CD4-positive, alpha-beta T cell (primary cell): ENCODE results near the gene DUSP21. TPM values are rescaled to one million over a fixed set of nuclear protein-coding genes. Genes with fewer than 3 reads are reported as not detected.
"Not testable (repeated sequence)": the region's sequence is repeated elsewhere in the genome, so short reads cannot be mapped to it uniquely, and the experiment has no call there.

Experiments
- ATAC-seq: fragments of 200-7000 bp; cut with Tn5 transposase; one replicate; pipeline ENCODE4 v1.10.0; 2022; ENCODE audit warnings: mild to moderate bottlenecking; ENCODE audit not compliant: poor library complexity
- CTCF ChIA-PET: fragments of 350-600 bp; sonication (Branson Sonifier 250); formaldehyde crosslinking; loops from one replicate; lab custom pipeline; 2021; ENCODE audit warnings: antibody characterized with exemption, inconsistent platforms; lab: Charles Lee
- POLR2A ChIA-PET: fragments of 350-600 bp; sonication (Branson Sonifier 250); formaldehyde crosslinking; loops from one replicate; lab custom pipeline; 2021; ENCODE audit warnings: antibody characterized with exemption, inconsistent platforms; lab: Charles Lee
- DNase-seq, 14 experiments: peaks; one replicate each; pipeline ENCODE4 v3.0.0-alpha.2; 2013 to 2020; ENCODE audit warnings: mixed read lengths in 2 of 14
- H3K27ac ChIP-seq, 2 donors: one replicate each; pipeline versions ENCODE4 v1.5.1 to v1.7.0; 2013; ENCODE audit warnings: low read length in 2 of 2, low read depth in 1 of 2, mild to moderate bottlenecking in 1 of 2
- H3K27me3 ChIP-seq, 2 experiments: 1 replicate in 1 of 2; 2 replicates in 1 of 2; pipeline versions ENCODE4 v1.6.1 to v1.7.0; 2013; ENCODE audit warnings: low read length in 2 of 2, control low read depth in 1 of 2, mild to moderate bottlenecking in 1 of 2, moderate library complexity in 1 of 2; ENCODE audit not compliant: insufficient read depth in 2 of 2, control insufficient read depth in 1 of 2
- H3K36me3 ChIP-seq: one replicate; pipeline ENCODE4 v1.6.1; 2013; ENCODE audit warnings: low read length, control low read depth; ENCODE audit not compliant: insufficient read depth
- H3K4me1 ChIP-seq: one replicate; pipeline ENCODE4 v1.6.1; 2013; ENCODE audit warnings: low read length, control low read depth; ENCODE audit not compliant: insufficient read depth
- H3K4me3 ChIP-seq: one replicate; pipeline ENCODE4 v1.5.1; 2013; ENCODE audit warnings: mild to moderate bottlenecking, low read length, moderate library complexity
- H3K9me3 ChIP-seq, 2 experiments: 1 replicate in 1 of 2; 2 replicates in 1 of 2; pipeline versions ENCODE4 v1.6.1 to v1.7.0; 2013; ENCODE audit warnings: low read length in 2 of 2, mild to moderate bottlenecking in 2 of 2, control low read depth in 1 of 2, moderate library complexity in 1 of 2; ENCODE audit not compliant: control insufficient read depth in 1 of 2, insufficient read depth in 1 of 2
- H3K27ac Mint-ChIP-seq: one replicate; pipeline ENCODE4 v1.8.0; 2020; ENCODE audit warnings: mixed read lengths
- H3K27me3 Mint-ChIP-seq: one replicate; pipeline ENCODE4 v1.8.0; 2021; ENCODE audit warnings: mixed read lengths
- H3K36me3 Mint-ChIP-seq: one replicate; pipeline ENCODE4 v1.8.0; 2021; ENCODE audit warnings: low read depth, mixed read lengths
- H3K4me1 Mint-ChIP-seq: one replicate; pipeline ENCODE4 v1.8.0; 2021; ENCODE audit warnings: low read depth, mixed read lengths
- H3K4me3 Mint-ChIP-seq: one replicate; pipeline ENCODE4 v1.8.0; 2020; ENCODE audit warnings: mild to moderate bottlenecking, mixed read lengths
- H3K9me3 Mint-ChIP-seq: one replicate; pipeline ENCODE4 v1.8.0; 2020; ENCODE audit warnings: mixed read lengths
- CTCF ChIP-seq: fragments of 200-600 bp; IDR thresholded peaks from one replicate; pipeline ENCODE4 v1.8.0; 2022; ENCODE audit warnings: antibody characterized with exemption, mild to moderate bottlenecking
- intact Hi-C, 2 experiments: fragments of 100-400 bp; cut with DNase I in 1 of 2; cut with micrococcal nuclease in 1 of 2; formaldehyde crosslinking; loops; one replicate each; pipeline versions ENCODE4 v1.15.1 to v1.9.0; 2023 to 2025; cut with DNase I, micrococcal nuclease
- total RNA-seq, 174 experiments: library from RNA in 2 of 174; stranded (reverse) in 2 of 174; gene quantifications; one replicate each; pipeline ENCODE4 v1.2.3 and lab custom pipeline; 2021 to 2026

The DUSP21 gene
- total RNA-seq, 2 experiments from 2014 or later = not detected

GRCh38 chrX:44889824-44890223, 46.0 kb downstream of the DUSP21 start:
- ATAC-seq = no peak

GRCh38 chrX:44890247-44890646, 46.4 kb downstream of the DUSP21 start:
- Mint-ChIP-seq H3K27ac (peak overlapping the region; percentile 29), H3K4me1 (peaks cover 42% of the 10 kb centered on the region)
- no peak overlapping the region for H3K4me3 ChIP-seq

More at GRCh38 chrX:44889824-44890223, 46.0 kb downstream of the DUSP21 start:
- no peak for TF ChIP-seq CTCF
- Histone ChIP-seq H3K27me3 (no peaks in the 10 kb centered on the region), H3K9me3 (peaks cover 0 to 5% of the 10 kb centered on the region in 2 experiments), H3K4me3 (no peak overlapping the region), H3K36me3 (no peaks in the 10 kb centered on the region), H3K4me1 (peaks cover 13% of the 10 kb centered on the region), H3K27ac (no peak overlapping the region)
- CTCF ChIA-PET = no interaction called here
- H3K36me3 Mint-ChIP-seq = peaks cover 9% of the 10 kb centered on the region
- peaks cover 47% of the 10 kb centered on the region for H3K4me1 Mint-ChIP-seq
- no peak for DNase-seq
- no peak overlapping the region for H3K4me3 Mint-ChIP-seq
- POLR2A ChIA-PET = no interaction called here
- H3K27ac Mint-ChIP-seq = peak overlapping the region; percentile 29
- no peaks in the 10 kb centered on the region for H3K27me3 Mint-ChIP-seq
- no peaks in the 10 kb centered on the region for H3K9me3 Mint-ChIP-seq
- intact Hi-C loops = no loop called here

GRCh38 chrX:44890687-44891086, 46.9 kb downstream of the DUSP21 start:
- H3K4me1 ChIP-seq = peaks cover 10% of the 10 kb centered on the region

More at GRCh38 chrX:44890247-44890646, 46.4 kb downstream of the DUSP21 start:
- H3K36me3 Mint-ChIP-seq = peaks cover 10% of the 10 kb centered on the region
- H3K9me3 Mint-ChIP-seq = no peaks in the 10 kb centered on the region
- ChIA-PET POLR2A (no interaction called here), CTCF (no interaction called here)
- H3K27me3 Mint-ChIP-seq = no peaks in the 10 kb centered on the region
- Histone ChIP-seq H3K36me3 (no peaks in the 10 kb centered on the region), H3K27me3 (no peaks in the 10 kb centered on the region), H3K27ac (no peak overlapping the region), H3K4me1 (peaks cover 10% of the 10 kb centered on the region), H3K9me3 (peaks cover 0 to 8% of the 10 kb centered on the region in 2 experiments)
- ATAC-seq = no peak
- no peak overlapping the region for H3K4me3 Mint-ChIP-seq
- no peak for DNase-seq
- TF ChIP-seq CTCF = no peak
- intact Hi-C loops = no loop called here

GRCh38 chrX:44891642-44892041, 47.8 kb downstream of the DUSP21 start:
- H3K27ac ChIP-seq = no peak overlapping the region
- no peak for TF ChIP-seq CTCF
- H3K27me3 ChIP-seq = no peaks in the 10 kb centered on the region
- peaks cover 0 to 16% of the 10 kb centered on the region in 2 experiments for H3K9me3 ChIP-seq
- POLR2A ChIA-PET = interaction anchor here (0.5 kb wide), 1 partner anchor 212 kb away, joined by 3 read pairs; no protein-coding TSS in a partner anchor
- Mint-ChIP-seq H3K9me3 (peaks cover 2% of the 10 kb centered on the region), H3K4me3 (no peak overlapping the region), H3K27ac (no peak overlapping the region), H3K36me3 (peaks cover 18% of the 10 kb centered on the region), H3K4me1 (peaks cover 39% of the 10 kb centered on the region), H3K27me3 (no peaks in the 10 kb centered on the region)
- CTCF ChIA-PET = no interaction called here
- H3K36me3 ChIP-seq = no peaks in the 10 kb centered on the region
- DNase-seq (no peak), ATAC-seq (no peak)
- peaks cover 7% of the 10 kb centered on the region for H3K4me1 ChIP-seq
- no peak overlapping the region for H3K4me3 ChIP-seq
- intact Hi-C loops = no loop called here

More at GRCh38 chrX:44890687-44891086, 46.9 kb downstream of the DUSP21 start:
- intact Hi-C loops, CTCF ChIA-PET, H3K9me3 ChIP-seq, ATAC-seq, POLR2A ChIA-PET, H3K27me3 Mint-ChIP-seq, H3K27me3 ChIP-seq, H3K4me3 Mint-ChIP-seq, H3K36me3 ChIP-seq, H3K4me3 ChIP-seq, H3K27ac Mint-ChIP-seq, DNase-seq, H3K9me3 Mint-ChIP-seq, H3K27ac ChIP-seq: not testable (repeated sequence)
- Mint-ChIP-seq H3K4me1 (peaks cover 39% of the 10 kb centered on the region), H3K36me3 (peaks cover 13% of the 10 kb centered on the region)
